ENCODE data around the gene CD8A.
A peak's percentile ranks its signal among the peaks of the same experiment; 100 is the strongest.

The CD8A gene

GRCh38 chr2:86808315-86809161, 17.8 kb upstream of the CD8A start:
- TF ChIP-seq, protein P1, sequence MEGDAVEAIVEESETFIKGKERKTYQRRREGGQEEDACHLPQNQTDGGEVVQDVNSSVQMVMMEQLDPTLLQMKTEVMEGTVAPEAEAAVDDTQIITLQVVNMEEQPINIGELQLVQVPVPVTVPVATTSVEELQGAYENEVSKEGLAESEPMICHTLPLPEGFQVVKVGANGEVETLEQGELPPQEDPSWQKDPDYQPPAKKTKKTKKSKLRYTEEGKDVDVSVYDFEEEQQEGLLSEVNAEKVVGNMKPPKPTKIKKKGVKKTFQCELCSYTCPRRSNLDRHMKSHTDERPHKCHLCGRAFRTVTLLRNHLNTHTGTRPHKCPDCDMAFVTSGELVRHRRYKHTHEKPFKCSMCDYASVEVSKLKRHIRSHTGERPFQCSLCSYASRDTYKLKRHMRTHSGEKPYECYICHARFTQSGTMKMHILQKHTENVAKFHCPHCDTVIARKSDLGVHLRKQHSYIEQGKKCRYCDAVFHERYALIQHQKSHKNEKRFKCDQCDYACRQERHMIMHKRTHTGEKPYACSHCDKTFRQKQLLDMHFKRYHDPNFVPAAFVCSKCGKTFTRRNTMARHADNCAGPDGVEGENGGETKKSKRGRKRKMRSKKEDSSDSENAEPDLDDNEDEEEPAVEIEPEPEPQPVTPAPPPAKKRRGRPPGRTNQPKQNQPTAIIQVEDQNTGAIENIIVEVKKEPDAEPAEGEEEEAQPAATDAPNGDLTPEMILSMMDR (IDR thresholded peaks at IDR 0.05; ENCODE audit: low read depth, low read length, missing control alignments): peak; percentile 79
- peak; percentile 43 for DNase-seq (ENCODE audit: low read depth)
- H3K4me3 ChIP-seq (ENCODE audit: low read depth, low read length): peak overlapping the region; percentile 44
- in situ Hi-C loops (cut with HindIII; ENCODE audit: low sequenced_read_pairs): no loop called here

GRCh38 chr2:86807468-86808275, 17.0 kb upstream of the CD8A start:
- in situ Hi-C loops (cut with HindIII; ENCODE audit: low sequenced_read_pairs): no loop called here
- DNase-seq (ENCODE audit: low read depth): no peak
- H3K4me3 ChIP-seq (ENCODE audit: low read depth, low read length): peak overlapping the region; percentile 44
- TF ChIP-seq, protein P1 (IDR thresholded peaks at IDR 0.05; ENCODE audit: low read depth, low read length, missing control alignments): no peak

DNA sequence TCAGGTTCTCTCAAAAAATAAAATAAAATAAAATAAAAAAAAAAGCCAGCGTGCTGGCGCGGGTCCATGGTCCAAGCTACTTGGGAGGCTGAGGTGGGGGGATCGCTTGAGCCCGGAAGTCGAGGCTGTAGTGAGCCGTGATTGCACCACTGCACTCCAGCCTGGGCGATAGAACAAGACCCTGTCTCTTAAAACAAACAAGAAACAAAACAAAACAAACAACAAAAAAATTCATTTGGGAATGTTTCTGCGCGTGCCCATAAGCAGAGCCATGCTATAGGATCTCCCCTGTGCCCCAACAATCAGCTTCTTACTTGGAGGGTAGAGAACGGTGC, 16.4 kb upstream of the CD8A start:
- H3K4me3 ChIP-seq (ENCODE audit: low read depth, low read length): peak overlapping the region; percentile 44
- TF ChIP-seq, protein P1 (IDR thresholded peaks at IDR 0.05; ENCODE audit: low read depth, low read length, missing control alignments): no peak
- in situ Hi-C loops (cut with HindIII; ENCODE audit: low sequenced_read_pairs): no loop called here
- DNase-seq (ENCODE audit: low read depth): no peak

DNA sequence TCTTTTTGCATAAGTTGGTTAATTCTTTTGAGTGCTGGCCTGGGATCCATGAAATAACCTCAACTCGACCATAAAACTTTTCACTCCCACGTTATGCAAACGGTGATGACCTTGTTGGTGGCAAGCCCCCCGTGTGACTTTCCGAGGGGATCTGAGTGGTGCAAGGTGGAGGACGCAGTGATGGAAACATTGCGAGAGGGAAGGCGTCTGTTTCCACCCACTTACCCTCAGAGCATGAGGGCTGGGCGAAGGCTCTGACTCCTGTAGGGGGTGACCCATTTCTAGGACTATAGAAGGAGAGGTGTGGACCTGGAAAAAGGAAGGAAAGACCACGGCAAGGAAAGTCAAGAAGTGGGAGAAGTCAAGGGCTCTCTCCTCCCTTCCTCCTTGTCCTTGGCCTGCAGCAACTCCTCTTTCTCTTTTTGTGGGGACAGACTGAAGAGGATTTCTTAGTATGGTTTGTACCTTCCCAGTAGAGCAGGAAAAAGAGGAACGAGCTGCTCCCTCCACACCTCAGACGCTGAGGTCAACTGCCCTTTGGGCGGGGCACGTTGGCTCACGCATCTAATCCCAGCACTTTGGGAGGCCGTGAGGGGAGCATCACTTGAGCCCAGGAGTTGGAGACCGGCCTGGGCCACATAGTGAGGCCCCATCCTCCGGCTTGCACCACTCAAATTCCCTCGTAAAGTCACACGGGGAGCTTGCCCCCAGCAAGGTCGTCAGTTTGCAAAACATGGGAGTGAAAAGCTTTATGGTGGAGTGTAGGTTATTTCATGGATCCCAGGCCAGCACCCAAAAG, 15.5 kb upstream of the CD8A start:
- TF ChIP-seq, protein P1 (IDR thresholded peaks at IDR 0.05; ENCODE audit: low read depth, low read length, missing control alignments): no peak
- H3K4me3 ChIP-seq (ENCODE audit: low read depth, low read length): no peak overlapping the region
- DNase-seq (ENCODE audit: low read depth): no peak
- in situ Hi-C loops (cut with HindIII; ENCODE audit: low sequenced_read_pairs): no loop called here

GRCh38 chr2:86800856-86801567, 10.3 kb upstream of the CD8A start:
- DNase-seq (ENCODE audit: low read depth): no peak
- in situ Hi-C loops (cut with HindIII; ENCODE audit: low sequenced_read_pairs): no loop called here
- TF ChIP-seq, protein P1 (IDR thresholded peaks at IDR 0.05; ENCODE audit: low read depth, low read length, missing control alignments): no peak
- H3K4me3 ChIP-seq (ENCODE audit: low read depth, low read length): no peak overlapping the region
